ENCODE measurements around the gene NEAT1. TPM values are rescaled to one million over a fixed set of nuclear protein-coding genes. Genes with fewer than 3 reads are reported as not detected.

The NEAT1 gene
- total and polyA plus RNA-seq, 9 of the 15 experiments (the other 6 are each of a cell fraction or from before 2014, with no cell fraction given): 20.1 to 389 (median 62.8) TPM

DNA sequence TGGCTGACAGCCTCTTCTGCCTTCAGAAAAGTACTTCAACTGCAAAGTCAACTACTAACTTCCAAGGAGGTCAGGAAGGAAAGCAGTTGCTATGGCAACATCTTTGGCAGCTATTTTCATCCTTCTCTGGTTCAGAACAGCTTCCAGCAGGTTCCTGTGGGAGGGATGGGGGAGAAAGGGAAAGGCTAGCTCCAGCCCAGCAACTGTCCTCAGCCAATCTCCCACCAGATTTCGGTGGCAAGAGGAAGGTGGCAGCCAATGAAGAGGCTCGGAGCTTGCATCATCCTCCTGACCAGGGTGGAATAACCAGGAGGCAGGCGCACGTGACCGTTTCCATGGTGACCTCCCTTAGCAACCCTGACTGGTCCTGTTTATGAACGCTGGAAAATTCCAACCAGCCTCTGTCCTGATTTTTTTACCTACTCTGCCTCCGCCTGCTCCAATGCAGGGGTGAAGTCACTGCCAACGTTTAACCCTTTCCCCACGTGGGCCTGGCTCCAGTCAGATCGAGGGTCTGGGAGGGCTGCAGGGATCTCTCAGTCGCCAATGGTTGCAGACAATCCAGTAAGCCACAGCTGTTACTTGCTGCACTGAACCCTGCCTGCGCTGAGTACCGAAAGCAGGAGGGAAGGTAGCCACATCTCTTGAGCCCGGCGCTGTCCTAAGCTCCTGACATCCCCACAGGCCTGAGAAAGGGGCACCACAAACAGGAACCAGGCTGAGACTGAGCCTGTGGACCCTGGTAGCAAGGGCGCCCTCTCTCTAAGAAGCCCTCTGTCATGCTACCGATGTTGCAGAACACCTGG, 65.1 kb downstream of the NEAT1 start (continued):
- TF ChIP-seq ZNF77 (CRISPR knock-in tag; IDR thresholded peaks at IDR 0.05) (no peak), RAD51 (IDR thresholded peaks at IDR 0.05; ENCODE audit: borderline replicate concordance, low read depth) (peak; percentile 96), USF1 (CRISPR knock-in tag; IDR thresholded peaks at IDR 0.05) (peak; percentile 99), ATF3 (IDR thresholded peaks at IDR 0.05) (peak; percentile 100), ATF3 (CRISPR knock-in tag; conservative IDR thresholded peaks at IDR 0.05) (peak; percentile 94), SP1 (CRISPR knock-in tag; IDR thresholded peaks at IDR 0.05) (peak; percentile 34; the same call in 1 of the 2 replicates), BHLHE40 (IDR thresholded peaks at IDR 0.05; ENCODE audit: low read length) (peak; percentile 99), FOXK2 (conservative IDR thresholded peaks at IDR 0.05 in 1 of 2, IDR thresholded peaks at IDR 0.05 in 1 of 2; ENCODE audit: low read depth in 2 of 2) (peak; percentile 70 to 86), TEAD4 (IDR thresholded peaks at IDR 0.05; ENCODE audit: low read length) (0 out of 2 replicates have a peak, but pooled peaks have one; percentile 16), TEAD4 (CRISPR knock-in tag; IDR thresholded peaks at IDR 0.05; ENCODE audit: borderline replicate concordance) (no peak), ZNF197 (CRISPR knock-in tag; IDR thresholded peaks at IDR 0.05; ENCODE audit: low read depth) (0 out of 2 replicates have a peak, but pooled peaks have one; percentile 26), CHD2 (IDR thresholded peaks at IDR 0.05; ENCODE audit: low read depth, low read length) (no peak), MLX (CRISPR knock-in tag; conservative IDR thresholded peaks at IDR 0.05) (no peak), SREBF1 (IDR thresholded peaks at IDR 0.05; ENCODE audit: borderline replicate concordance, low read depth, low read length) (peak; percentile 77; the same call in 1 of the 2 replicates), BMI1 (IDR thresholded peaks at IDR 0.05; ENCODE audit: low read length) (peak; percentile 90), L3MBTL2 (IDR thresholded peaks at IDR 0.05) (0 out of 2 replicates have a peak, but pooled peaks have one; percentile 30), RBM25 (IDR thresholded peaks at IDR 0.05; ENCODE audit: low read depth, low read length, severe bottlenecking) (peak; percentile 64), YY1 (IDR thresholded peaks at IDR 0.05; ENCODE audit: borderline replicate concordance in 1 of 3, control insufficient read depth in 1 of 3, extremely low read depth in 1 of 3, insufficient read depth in 3 of 3, insufficient read length in 1 of 3, insufficient replicate concordance in 2 of 3, low read depth in 1 of 3, low read length in 2 of 3) (peak in 1 of 3 experiments; percentile 45)
- TF ChIP-seq, protein P1, sequence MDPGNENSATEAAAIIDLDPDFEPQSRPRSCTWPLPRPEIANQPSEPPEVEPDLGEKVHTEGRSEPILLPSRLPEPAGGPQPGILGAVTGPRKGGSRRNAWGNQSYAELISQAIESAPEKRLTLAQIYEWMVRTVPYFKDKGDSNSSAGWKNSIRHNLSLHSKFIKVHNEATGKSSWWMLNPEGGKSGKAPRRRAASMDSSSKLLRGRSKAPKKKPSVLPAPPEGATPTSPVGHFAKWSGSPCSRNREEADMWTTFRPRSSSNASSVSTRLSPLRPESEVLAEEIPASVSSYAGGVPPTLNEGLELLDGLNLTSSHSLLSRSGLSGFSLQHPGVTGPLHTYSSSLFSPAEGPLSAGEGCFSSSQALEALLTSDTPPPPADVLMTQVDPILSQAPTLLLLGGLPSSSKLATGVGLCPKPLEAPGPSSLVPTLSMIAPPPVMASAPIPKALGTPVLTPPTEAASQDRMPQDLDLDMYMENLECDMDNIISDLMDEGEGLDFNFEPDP (CRISPR knock-in tag; IDR thresholded peaks at IDR 0.05): no peak
- TF ChIP-seq, protein P2, sequence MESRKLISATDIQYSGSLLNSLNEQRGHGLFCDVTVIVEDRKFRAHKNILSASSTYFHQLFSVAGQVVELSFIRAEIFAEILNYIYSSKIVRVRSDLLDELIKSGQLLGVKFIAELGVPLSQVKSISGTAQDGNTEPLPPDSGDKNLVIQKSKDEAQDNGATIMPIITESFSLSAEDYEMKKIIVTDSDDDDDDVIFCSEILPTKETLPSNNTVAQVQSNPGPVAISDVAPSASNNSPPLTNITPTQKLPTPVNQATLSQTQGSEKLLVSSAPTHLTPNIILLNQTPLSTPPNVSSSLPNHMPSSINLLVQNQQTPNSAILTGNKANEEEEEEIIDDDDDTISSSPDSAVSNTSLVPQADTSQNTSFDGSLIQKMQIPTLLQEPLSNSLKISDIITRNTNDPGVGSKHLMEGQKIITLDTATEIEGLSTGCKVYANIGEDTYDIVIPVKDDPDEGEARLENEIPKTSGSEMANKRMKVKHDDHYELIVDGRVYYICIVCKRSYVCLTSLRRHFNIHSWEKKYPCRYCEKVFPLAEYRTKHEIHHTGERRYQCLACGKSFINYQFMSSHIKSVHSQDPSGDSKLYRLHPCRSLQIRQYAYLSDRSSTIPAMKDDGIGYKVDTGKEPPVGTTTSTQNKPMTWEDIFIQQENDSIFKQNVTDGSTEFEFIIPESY (CRISPR knock-in tag; IDR thresholded peaks at IDR 0.05): no peak

Data from K562 (cell line).